HG03025 (cell line): ENCODE data around the gene TRIM50.
"Not testable (repeated sequence)": the region's sequence is repeated elsewhere in the genome, so short reads cannot be mapped to it uniquely, and the experiment has no call there.

Experiments
- ATAC-seq: cut with Tn5 transposase; IDR thresholded peaks from one replicate; pipeline ENCODE4 v1.9.1; 2021; ENCODE audit warnings: mild to moderate bottlenecking, moderate library complexity; ENCODE audit not compliant: unreplicated experiment, low FRiP score

TRIM50 gene

GRCh38 chr7:73316521-73316920 is 11.4 kb downstream of the TRIM50 start:
- no peak for ATAC-seq

- ATAC-seq: no peak
Measured at GRCh38 chr7:73314271-73314670, 13.6 kb downstream of the TRIM50 start.

GRCh38 chr7:73313521-73313906 is 14.4 kb downstream of the TRIM50 start:
- no peak for ATAC-seq

DNA sequence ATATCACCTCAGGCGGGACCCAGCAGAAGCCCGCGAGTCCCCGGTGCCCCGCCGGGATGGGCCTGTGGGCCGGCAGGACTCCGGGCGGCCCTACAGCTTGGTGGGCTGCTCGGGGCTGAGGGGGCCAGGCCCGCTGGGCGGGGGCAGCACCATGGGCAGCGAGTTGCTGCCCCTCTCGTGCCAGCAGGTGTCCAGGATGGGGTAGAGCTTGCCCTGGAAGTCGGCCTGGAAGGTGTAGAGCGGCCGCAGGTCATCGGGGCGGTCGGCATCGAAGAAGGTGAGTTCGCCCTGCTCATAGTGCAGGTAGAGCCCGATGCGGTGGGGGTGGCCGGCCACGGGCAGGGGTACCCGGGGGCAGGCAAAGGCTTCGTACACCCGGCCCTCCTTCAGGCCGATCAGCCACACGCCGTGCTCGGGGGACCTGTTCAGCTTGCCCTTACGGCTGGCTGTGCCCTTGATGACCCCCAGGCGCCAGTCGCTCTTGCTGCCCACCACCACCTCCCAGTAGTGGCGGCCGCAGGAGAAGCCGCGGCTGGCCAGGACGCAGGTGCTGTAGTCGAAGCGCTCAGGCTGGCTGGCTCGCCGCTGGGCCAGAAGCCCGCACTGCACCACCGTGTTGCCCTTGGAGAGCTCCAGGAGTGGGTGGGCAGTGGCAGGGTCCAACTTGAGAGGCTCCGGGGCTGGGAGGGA is 14.9 kb downstream of the TRIM50 start:
- ATAC-seq: no peak

- ATAC-seq: not testable (repeated sequence)
Measured at GRCh38 chr7:73311421-73311820, 16.5 kb downstream of the TRIM50 start.

DNA sequence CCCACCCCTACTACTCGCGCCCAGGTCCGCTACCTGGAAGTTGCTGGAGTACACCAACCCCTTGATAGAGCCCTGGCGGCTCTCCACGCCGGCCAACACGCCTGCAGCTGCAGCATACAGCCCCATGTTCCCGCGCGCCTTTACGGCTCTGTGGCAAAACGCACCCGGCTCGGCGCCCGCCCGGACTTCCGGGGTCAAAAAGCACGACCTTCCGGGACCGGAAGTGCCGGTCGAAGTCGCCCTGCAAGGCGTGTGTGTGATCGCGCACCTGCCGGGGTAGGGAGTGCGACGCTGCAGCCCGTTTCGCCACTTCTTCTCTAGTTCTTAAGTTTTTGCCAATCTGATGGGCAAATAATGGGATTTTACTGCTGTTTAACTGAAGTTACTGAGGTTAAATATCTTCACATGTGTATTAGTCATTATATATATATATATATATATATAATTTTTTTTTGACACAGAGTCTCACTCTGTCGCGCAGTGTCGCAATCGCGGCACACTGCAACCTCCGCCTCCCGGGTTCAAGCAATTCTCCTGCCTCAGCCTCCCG is 19.1 kb downstream of the TRIM50 start, which contains the start of gene NSUN5:
Gene NSUN5, minus strand, starts transcription at position 162 of the 550 bp plus-strand sequence. Its CDS starts 36 bp downstream, at position 126.
- peak; percentile 75 for ATAC-seq

DNA sequence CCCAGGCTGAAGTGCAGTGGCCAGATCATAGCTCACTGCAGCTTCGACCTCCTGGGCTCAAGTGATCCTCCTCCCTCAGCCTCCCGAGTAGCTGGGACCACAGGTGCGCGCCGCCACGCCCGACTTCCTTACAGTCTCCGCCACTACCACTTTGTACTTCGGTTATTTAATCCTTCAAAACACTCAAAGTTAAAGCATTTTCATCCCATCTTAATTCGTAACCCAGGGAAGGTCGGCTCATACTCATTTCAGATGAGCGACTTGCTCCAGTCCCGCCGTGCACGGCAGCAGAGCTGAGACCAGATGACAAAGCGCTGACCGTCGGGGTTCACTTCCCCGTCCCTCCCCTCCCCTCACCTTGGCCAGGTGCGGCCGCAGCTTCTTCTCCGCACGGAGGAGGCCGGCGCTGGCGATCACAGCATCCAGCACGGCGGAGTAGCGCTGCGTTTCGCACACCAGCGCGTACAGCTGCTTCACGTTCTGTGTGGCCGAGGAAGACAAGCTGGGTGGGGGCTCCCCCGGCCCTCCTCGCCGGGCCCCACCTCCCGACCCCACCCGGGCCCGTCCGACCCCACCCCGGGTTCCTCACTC is 19.7 kb downstream of the TRIM50 start:
- ATAC-seq: peak; percentile 36

DNA sequence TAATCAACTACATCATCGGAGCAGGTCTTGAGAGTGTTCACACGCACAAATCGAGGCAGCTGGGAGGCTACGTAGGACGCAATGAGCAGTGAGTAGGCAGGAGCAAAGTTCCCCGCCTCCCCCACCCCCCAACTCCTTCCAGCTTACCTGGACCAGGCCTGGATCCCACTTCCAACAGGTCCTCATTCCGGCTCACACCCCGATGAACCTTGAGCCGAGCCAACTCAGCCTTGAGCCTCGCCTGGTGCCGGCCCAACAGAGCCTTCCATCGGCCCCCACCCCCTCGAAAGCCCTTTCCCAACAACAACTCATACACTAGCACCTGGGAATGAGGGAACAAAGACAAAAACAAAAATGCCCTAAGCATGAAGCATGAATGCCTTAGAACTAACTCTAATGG is 20.4 kb downstream of the TRIM50 start:
- ATAC-seq: no peak

GRCh38 chr7:73304612-73305387 is 23.1 kb downstream of the TRIM50 start:
- ATAC-seq: not testable (repeated sequence)

GRCh38 chr7:73304071-73304470 is 23.8 kb downstream of the TRIM50 start:
- ATAC-seq: no peak

GRCh38 chr7:73303546-73303945 is 24.3 kb downstream of the TRIM50 start:
- no peak for ATAC-seq

DNA sequence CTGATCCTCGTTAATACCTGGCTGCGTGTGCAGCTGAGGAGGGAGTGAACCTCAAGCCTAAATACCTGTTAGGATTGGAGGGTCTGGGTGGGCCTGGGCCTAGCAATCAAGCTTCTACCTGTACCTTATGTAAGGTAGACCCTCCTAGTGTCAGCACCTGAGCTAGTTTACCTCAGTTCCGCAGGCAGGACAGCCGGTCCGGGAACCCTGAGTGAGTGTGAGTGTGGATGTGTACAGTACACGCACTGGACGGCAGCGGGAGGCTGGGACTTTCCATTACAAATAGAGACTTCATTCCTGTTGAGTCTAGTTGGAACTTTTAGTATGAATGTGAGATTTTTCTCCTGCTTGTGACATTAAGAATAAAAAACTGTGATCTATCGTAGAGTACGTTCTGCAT is 25.0 kb downstream of the TRIM50 start:
- not testable (repeated sequence) for ATAC-seq

- not testable (repeated sequence) for ATAC-seq
Measured at GRCh38 chr7:73301108-73301507, 26.8 kb downstream of the TRIM50 start.

DNA sequence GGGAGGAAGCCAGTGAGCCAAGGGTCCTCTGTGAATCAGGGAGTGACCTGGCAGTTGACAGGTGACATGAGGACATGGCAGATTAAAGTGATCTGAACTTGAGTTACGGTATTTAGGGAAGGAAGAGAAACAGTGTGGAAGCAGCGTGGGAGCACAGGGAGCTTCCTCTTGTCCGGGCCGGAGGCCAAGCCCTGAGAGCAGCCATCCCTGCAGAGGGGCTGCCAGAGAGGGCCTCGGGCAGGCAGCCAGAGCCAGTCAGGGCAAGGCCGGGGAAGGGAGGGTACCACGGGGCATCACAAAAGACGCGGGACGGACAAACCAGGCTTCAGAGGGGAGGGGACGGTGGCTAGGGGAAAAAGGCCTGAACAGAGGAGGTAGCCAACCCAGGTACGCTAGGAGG is 28.1 kb downstream of the TRIM50 start:
- ATAC-seq: not testable (repeated sequence)

DNA sequence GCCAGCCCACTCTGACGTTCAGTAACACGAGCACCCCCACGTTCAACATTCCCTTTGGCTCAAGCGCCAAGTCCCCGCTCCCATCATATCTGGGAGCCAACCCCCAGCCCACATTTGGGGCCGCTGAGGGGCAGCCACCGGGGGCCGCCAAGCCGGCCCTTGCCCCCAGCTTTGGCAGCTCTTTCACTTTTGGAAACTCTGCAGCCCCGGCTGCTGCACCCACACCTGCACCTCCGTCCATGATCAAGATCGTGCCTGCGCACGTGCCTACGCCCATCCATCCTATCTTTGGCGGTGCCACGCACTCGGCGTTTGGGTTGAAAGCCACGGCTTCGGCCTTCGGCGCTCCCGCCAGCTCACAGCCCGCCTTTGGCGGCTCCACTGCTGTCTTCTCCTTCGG is 30.2 kb downstream of the TRIM50 start:
- not testable (repeated sequence) for ATAC-seq

DNA sequence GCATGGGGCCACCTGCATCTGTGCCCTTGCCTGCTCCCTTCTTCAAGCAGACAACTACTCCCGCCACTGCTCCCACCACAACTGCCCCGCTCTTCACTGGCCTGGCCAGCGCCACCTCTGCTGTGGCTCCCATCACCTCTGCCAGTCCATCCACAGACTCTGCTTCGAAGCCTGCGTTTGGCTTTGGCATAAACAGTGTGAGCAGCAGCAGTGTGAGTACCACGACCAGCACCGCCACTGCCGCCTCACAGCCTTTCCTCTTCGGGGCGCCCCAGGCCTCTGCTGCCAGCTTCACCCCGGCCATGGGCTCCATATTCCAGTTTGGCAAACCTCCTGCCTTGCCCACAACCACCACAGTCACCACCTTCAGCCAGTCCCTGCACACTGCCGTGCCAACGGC is 30.6 kb downstream of the TRIM50 start:
- ATAC-seq: not testable (repeated sequence)

GRCh38 chr7:73277210-73277609 is 50.7 kb downstream of the TRIM50 start:
- ATAC-seq: not testable (repeated sequence)

DNA sequence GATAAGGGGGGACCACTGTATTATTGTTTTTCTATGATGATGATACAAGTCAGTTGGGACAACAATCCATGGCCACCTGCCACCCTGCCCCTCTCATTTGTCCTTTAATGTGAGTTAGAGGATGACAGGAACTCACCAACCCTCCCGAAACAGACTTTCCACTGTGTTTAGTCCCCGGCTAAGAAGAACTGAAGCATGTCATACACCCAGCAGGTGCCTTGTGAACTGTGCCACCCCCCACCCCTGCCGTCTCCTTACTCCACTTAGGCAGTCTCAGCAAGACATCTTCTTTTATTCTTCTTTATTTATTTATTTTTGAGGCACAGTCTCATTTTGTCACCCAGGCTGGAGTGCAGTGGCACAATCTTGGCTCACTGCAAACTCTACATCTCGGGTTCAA is 60.1 kb downstream of the TRIM50 start:
- not testable (repeated sequence) for ATAC-seq

- peak; percentile 70 for ATAC-seq
Measured at GRCh38 chr7:73266719-73267368, 61.0 kb downstream of the TRIM50 start.
